Measurements from ENCODE around the gene MTCL3.

Gene MTCL3

GRCh38 chr6:127475135-127475822 lies 43.9 kb downstream of the MTCL3 start:
- Histone ChIP-seq H3K36me3 (ENCODE audit: control insufficient read depth, insufficient read depth, low read length) (peaks cover 9% of the 10 kb centered on the region), H3K9me3 (ENCODE audit: control insufficient read depth, low read length) (no peaks in the 10 kb centered on the region), H3K27me3 (replicated peaks; ENCODE audit: control insufficient read depth, insufficient read depth, low read length, poor library complexity, severe bottlenecking) (no peaks in the 10 kb centered on the region), H3K4me1 (ENCODE audit: control insufficient read depth, insufficient read depth, low read length, poor library complexity, severe bottlenecking) (no peaks in the 10 kb centered on the region), H3K27ac (ENCODE audit: insufficient read depth, low read length, poor library complexity, severe bottlenecking) (no peak overlapping the region), H3K4me3 (ENCODE audit: insufficient read depth, low read depth, low read length, poor library complexity, severe bottlenecking) (no peak overlapping the region)
- DNase-seq, result no peak

- no peaks in the 10 kb centered on the region for H3K4me1 ChIP-seq (ENCODE audit: control insufficient read depth, insufficient read depth, low read length, poor library complexity, severe bottlenecking)
- no peak overlapping the region for H3K4me3 ChIP-seq (ENCODE audit: insufficient read depth, low read depth, low read length, poor library complexity, severe bottlenecking)
- peaks cover 6% of the 10 kb centered on the region for H3K36me3 ChIP-seq (ENCODE audit: control insufficient read depth, insufficient read depth, low read length)
- H3K27ac ChIP-seq (ENCODE audit: insufficient read depth, low read length, poor library complexity, severe bottlenecking), result no peak overlapping the region
- H3K9me3 ChIP-seq (ENCODE audit: control insufficient read depth, low read length), result no peaks in the 10 kb centered on the region
- DNase-seq, result no peak
- no peaks in the 10 kb centered on the region for H3K27me3 ChIP-seq (replicated peaks; ENCODE audit: control insufficient read depth, insufficient read depth, low read length, poor library complexity, severe bottlenecking)
These were observed 47.5 kb downstream of the MTCL3 start for GRCh38 chr6:127471379-127472255.

GRCh38 chr6:127468936-127469335 lies 50.2 kb downstream of the MTCL3 start:
- Histone ChIP-seq H3K27ac (ENCODE audit: insufficient read depth, low read length, poor library complexity, severe bottlenecking) (no peak overlapping the region), H3K9me3 (ENCODE audit: control insufficient read depth, low read length) (no peaks in the 10 kb centered on the region), H3K36me3 (ENCODE audit: control insufficient read depth, insufficient read depth, low read length) (no peaks in the 10 kb centered on the region), H3K27me3 (replicated peaks; ENCODE audit: control insufficient read depth, insufficient read depth, low read length, poor library complexity, severe bottlenecking) (no peaks in the 10 kb centered on the region), H3K4me1 (ENCODE audit: control insufficient read depth, insufficient read depth, low read length, poor library complexity, severe bottlenecking) (no peaks in the 10 kb centered on the region), H3K4me3 (ENCODE audit: insufficient read depth, low read depth, low read length, poor library complexity, severe bottlenecking) (no peak overlapping the region)
- DNase-seq, result no peak

GRCh38 chr6:127466416-127466815 lies 52.7 kb downstream of the MTCL3 start:
- Histone ChIP-seq H3K9me3 (ENCODE audit: control insufficient read depth, low read length) (no peaks in the 10 kb centered on the region), H3K36me3 (ENCODE audit: control insufficient read depth, insufficient read depth, low read length) (no peaks in the 10 kb centered on the region), H3K4me1 (ENCODE audit: control insufficient read depth, insufficient read depth, low read length, poor library complexity, severe bottlenecking) (no peaks in the 10 kb centered on the region), H3K4me3 (ENCODE audit: insufficient read depth, low read depth, low read length, poor library complexity, severe bottlenecking) (no peak overlapping the region), H3K27ac (ENCODE audit: insufficient read depth, low read length, poor library complexity, severe bottlenecking) (no peak overlapping the region), H3K27me3 (replicated peaks; ENCODE audit: control insufficient read depth, insufficient read depth, low read length, poor library complexity, severe bottlenecking) (no peaks in the 10 kb centered on the region)
- no peak for DNase-seq

- H3K27ac ChIP-seq (ENCODE audit: insufficient read depth, low read length, poor library complexity, severe bottlenecking), result no peak overlapping the region
- no peaks in the 10 kb centered on the region for H3K36me3 ChIP-seq (ENCODE audit: control insufficient read depth, insufficient read depth, low read length)
- DNase-seq, result peak; percentile 3 to 36 (median 20)
These were observed 54.2 kb downstream of the MTCL3 start for GRCh38 chr6:127464881-127465459.

GRCh38 chr6:127464161-127464880 lies 54.8 kb downstream of the MTCL3 start:
- Histone ChIP-seq H3K4me3 (ENCODE audit: insufficient read depth, low read depth, low read length, poor library complexity, severe bottlenecking) (no peak overlapping the region), H3K27me3 (replicated peaks; ENCODE audit: control insufficient read depth, insufficient read depth, low read length, poor library complexity, severe bottlenecking) (no peaks in the 10 kb centered on the region), H3K27ac (ENCODE audit: insufficient read depth, low read length, poor library complexity, severe bottlenecking) (no peak overlapping the region), H3K9me3 (ENCODE audit: control insufficient read depth, low read length) (no peaks in the 10 kb centered on the region), H3K4me1 (ENCODE audit: control insufficient read depth, insufficient read depth, low read length, poor library complexity, severe bottlenecking) (no peaks in the 10 kb centered on the region), H3K36me3 (ENCODE audit: control insufficient read depth, insufficient read depth, low read length) (no peaks in the 10 kb centered on the region)
- DNase-seq, result no peak

More at GRCh38 chr6:127464881-127465459, 54.2 kb downstream of the MTCL3 start:
- H3K4me3 ChIP-seq (ENCODE audit: insufficient read depth, low read depth, low read length, poor library complexity, severe bottlenecking), result no peak overlapping the region
- no peaks in the 10 kb centered on the region for H3K4me1 ChIP-seq (ENCODE audit: control insufficient read depth, insufficient read depth, low read length, poor library complexity, severe bottlenecking)
- H3K9me3 ChIP-seq (ENCODE audit: control insufficient read depth, low read length), result no peaks in the 10 kb centered on the region
- no peaks in the 10 kb centered on the region for H3K27me3 ChIP-seq (replicated peaks; ENCODE audit: control insufficient read depth, insufficient read depth, low read length, poor library complexity, severe bottlenecking)

GRCh38 chr6:127463056-127463455 lies 56.1 kb downstream of the MTCL3 start:
- no peaks in the 10 kb centered on the region for H3K9me3 ChIP-seq (ENCODE audit: control insufficient read depth, low read length)
- H3K4me1 ChIP-seq (ENCODE audit: control insufficient read depth, insufficient read depth, low read length, poor library complexity, severe bottlenecking), result no peaks in the 10 kb centered on the region
- H3K27me3 ChIP-seq (replicated peaks; ENCODE audit: control insufficient read depth, insufficient read depth, low read length, poor library complexity, severe bottlenecking), result no peaks in the 10 kb centered on the region
- no peak for DNase-seq
- no peak overlapping the region for H3K4me3 ChIP-seq (ENCODE audit: insufficient read depth, low read depth, low read length, poor library complexity, severe bottlenecking)
- no peaks in the 10 kb centered on the region for H3K36me3 ChIP-seq (ENCODE audit: control insufficient read depth, insufficient read depth, low read length)
- no peak overlapping the region for H3K27ac ChIP-seq (ENCODE audit: insufficient read depth, low read length, poor library complexity, severe bottlenecking)

- Histone ChIP-seq H3K9me3 (ENCODE audit: control insufficient read depth, low read length) (no peaks in the 10 kb centered on the region), H3K4me1 (ENCODE audit: control insufficient read depth, insufficient read depth, low read length, poor library complexity, severe bottlenecking) (no peaks in the 10 kb centered on the region), H3K27me3 (replicated peaks; ENCODE audit: control insufficient read depth, insufficient read depth, low read length, poor library complexity, severe bottlenecking) (no peaks in the 10 kb centered on the region), H3K36me3 (ENCODE audit: control insufficient read depth, insufficient read depth, low read length) (no peaks in the 10 kb centered on the region), H3K27ac (ENCODE audit: insufficient read depth, low read length, poor library complexity, severe bottlenecking) (no peak overlapping the region), H3K4me3 (ENCODE audit: insufficient read depth, low read depth, low read length, poor library complexity, severe bottlenecking) (no peak overlapping the region)
- no peak for DNase-seq
These were observed 56.8 kb downstream of the MTCL3 start for GRCh38 chr6:127462376-127462775.

GRCh38 chr6:127460465-127460864 lies 58.7 kb downstream of the MTCL3 start:
- Histone ChIP-seq H3K36me3 (ENCODE audit: control insufficient read depth, insufficient read depth, low read length) (no peaks in the 10 kb centered on the region), H3K9me3 (ENCODE audit: control insufficient read depth, low read length) (no peaks in the 10 kb centered on the region), H3K4me3 (ENCODE audit: insufficient read depth, low read depth, low read length, poor library complexity, severe bottlenecking) (no peak overlapping the region), H3K27me3 (replicated peaks; ENCODE audit: control insufficient read depth, insufficient read depth, low read length, poor library complexity, severe bottlenecking) (no peaks in the 10 kb centered on the region), H3K27ac (ENCODE audit: insufficient read depth, low read length, poor library complexity, severe bottlenecking) (no peak overlapping the region), H3K4me1 (ENCODE audit: control insufficient read depth, insufficient read depth, low read length, poor library complexity, severe bottlenecking) (no peaks in the 10 kb centered on the region)
- DNase-seq, result no peak
